HepG2 (cell line): ENCODE data around the gene FOXR1. TPM values are rescaled to one million over a fixed set of nuclear protein-coding genes. Genes with fewer than 3 reads are reported as not detected.
A peak's percentile ranks its signal among the peaks of the same experiment; 100 is the strongest.

Experiments used
- CSRNP1 ChIP-seq: sonication (generic); formaldehyde crosslinking; IDR thresholded peaks from 2 replicates; pipeline ENCODE4 v1.8.1; 2023; ENCODE audit warnings: mild to moderate bottlenecking, missing genetic modification reagents
- DR1 ChIP-seq: sonication (generic); formaldehyde crosslinking; IDR thresholded peaks from 2 replicates; pipeline ENCODE4 v1.8.0; 2021; ENCODE audit warnings: mild to moderate bottlenecking, missing genetic modification reagents, inconsistent platforms
- HMGA1 ChIP-seq: sonication (generic); formaldehyde crosslinking; conservative IDR thresholded peaks from 2 replicates; pipeline ENCODE4 v1.4.0; 2020; ENCODE audit warnings: missing genetic modification reagents
- HNF1A ChIP-seq, 2 experiments: sonication (generic) in 1 of 2; formaldehyde crosslinking in 1 of 2; IDR thresholded peaks; 2 replicates each; pipeline versions ENCODE4 v1.4.0 to v1.6.1; 2016 to 2020; ENCODE audit warnings: borderline replicate concordance in 1 of 2, low read depth in 1 of 2, mild to moderate bottlenecking in 1 of 2, missing genetic modification reagents in 1 of 2
- LBX2 ChIP-seq: sonication (generic); formaldehyde crosslinking; IDR thresholded peaks from 2 replicates; pipeline ENCODE4 v1.5.0; 2020; ENCODE audit warnings: missing genetic modification reagents, mild to moderate bottlenecking, borderline replicate concordance
- PAXIP1 ChIP-seq: sonication (generic); formaldehyde crosslinking; conservative IDR thresholded peaks from 2 replicates; pipeline ENCODE4 v1.4.0; 2020; ENCODE audit warnings: mild to moderate bottlenecking, missing genetic modification reagents, moderate library complexity
- REPIN1 ChIP-seq: sonication (generic); formaldehyde crosslinking; IDR thresholded peaks from 2 replicates; pipeline ENCODE4 v1.8.0; 2022; ENCODE audit warnings: missing genetic modification reagents, low read depth, mild to moderate bottlenecking, borderline replicate concordance
- SALL2 ChIP-seq: sonication (generic); formaldehyde crosslinking; IDR thresholded peaks from 2 replicates; pipeline ENCODE4 v1.8.1; 2023; ENCODE audit warnings: mild to moderate bottlenecking, missing genetic modification reagents, inconsistent platforms
- SMAD3 ChIP-seq: sonication (generic); formaldehyde crosslinking; IDR thresholded peaks from 2 replicates; pipeline ENCODE4 v1.4.0; 2020; ENCODE audit warnings: missing genetic modification reagents
- TFDP2 ChIP-seq: sonication (generic); formaldehyde crosslinking; IDR thresholded peaks from 2 replicates; pipeline ENCODE4 v1.4.0; 2020; ENCODE audit warnings: missing genetic modification reagents
- ZMAT3 ChIP-seq: sonication (generic); formaldehyde crosslinking; conservative IDR thresholded peaks from 2 replicates; pipeline ENCODE4 v1.7.0; 2021; ENCODE audit warnings: missing genetic modification reagents
- ZMYM4 ChIP-seq: sonication (generic); formaldehyde crosslinking; IDR thresholded peaks from 2 replicates; pipeline ENCODE4 v1.8.1; 2023; ENCODE audit warnings: mild to moderate bottlenecking, missing genetic modification reagents
- ZNF12 ChIP-seq: sonication (generic); formaldehyde crosslinking; IDR thresholded peaks from 2 replicates; pipeline ENCODE4 v1.5.0; 2020; ENCODE audit warnings: missing genetic modification reagents
- ZNF121 ChIP-seq: sonication (generic); formaldehyde crosslinking; IDR thresholded peaks from 2 replicates; pipeline ENCODE4 v1.5.0; 2020; ENCODE audit warnings: mild to moderate bottlenecking, missing genetic modification reagents
- ZNF329 ChIP-seq: sonication (generic); formaldehyde crosslinking; IDR thresholded peaks from 2 replicates; pipeline ENCODE4 v1.9.0; 2021; ENCODE audit warnings: low read depth, mild to moderate bottlenecking, missing genetic modification reagents
- polyA plus RNA-seq, 8 experiments: library from polyadenylated mRNA; depleted of rRNA in 3 of 8; stranded (reverse) in 7 of 8; unstranded in 1 of 8; fragments of >200 nt; fragmentation: Illumina TruSeq in 4 of 8; extraction: Trizol in 4 of 8; gene quantifications; 2 replicates each; pipeline versions ENCODE4 v1.2.1 to v1.2.3, GENCODE V29; 2011 to 2016; ENCODE audit warnings: low read depth in 4 of 8, missing spikeins in 1 of 8, mixed read lengths in 1 of 8; ENCODE audit not compliant: insufficient read depth in 1 of 8
- total RNA-seq, 5 experiments: library from RNA; depleted of rRNA; stranded (reverse); fragments of >200 nt; fragmentation: Illumina TruSeq; extraction: Trizol; gene quantifications; 2 replicates each; pipeline ENCODE4 v1.2.3, GENCODE V29; 2016; ENCODE audit warnings: low read depth in 1 of 5

Gene FOXR1
- total and polyA plus RNA-seq, 2 of the 13 experiments (the other 11 are each of a cell fraction or from before 2014, with no cell fraction given) = not detected

- TF ChIP-seq ZNF12 (no peak), HNF1A (IDR thresholded peaks at IDR 0.05; ENCODE audit: low read depth) (no peak; the same call in 1 of the 2 replicates), HNF1A (CRISPR knock-in tag; IDR thresholded peaks at IDR 0.05; ENCODE audit: borderline replicate concordance) (peak; percentile 68; the same call in 1 of the 2 replicates), ZMYM4 (CRISPR knock-in tag) (peak; percentile 65), TFDP2 (CRISPR knock-in tag) (peak; percentile 38), ZNF121 (peak; percentile 39; the same call in 1 of the 2 replicates), CSRNP1 (CRISPR knock-in tag) (no peak), DR1 (CRISPR knock-in tag) (peak; percentile 92), SMAD3 (peak; percentile 72; the same call in 1 of the 2 replicates), PAXIP1 (0 out of 2 replicates have a peak, but pooled peaks have one; percentile 50), HMGA1 (no peak), ZNF329 (CRISPR knock-in tag) (peak; percentile 27; the same call in 1 of the 2 replicates), LBX2 (CRISPR knock-in tag) (peak; percentile 29; the same call in 1 of the 2 replicates), ZMAT3 (CRISPR knock-in tag) (peak; percentile 74), REPIN1 (CRISPR knock-in tag) (peak; percentile 20; the same call in 1 of the 2 replicates), SALL2 (peak; percentile 68; the same call in 1 of the 2 replicates)
These were observed 46.7 kb downstream of the FOXR1 start, which contains the start of the genes RPS25 and TRAPPC4 (continued) for GRCh38 chr11:119018074-119018938.
